T-helper 1 cell treated with Interleukin-12 subunit alpha and Interleukin-12 subunit beta and Interleukin-4 antibody, amounts not matched to agents 30 μg/mL and 1 μg/mL, for 36 hours (primary cell): ENCODE measurements around the gene XRCC5.

Source experiments
- H3K27ac Mint-ChIP-seq: one replicate; pipeline ENCODE4 v1.8.0; 2021; ENCODE audit warnings: mild to moderate bottlenecking, mixed read lengths
- H3K27me3 Mint-ChIP-seq: one replicate; pipeline ENCODE4 v1.8.0; 2021; ENCODE audit warnings: low read depth, mixed read lengths
- H3K36me3 Mint-ChIP-seq: one replicate; pipeline ENCODE4 v1.8.0; 2021; ENCODE audit warnings: low read depth, mixed read lengths
- H3K4me1 Mint-ChIP-seq: one replicate; pipeline ENCODE4 v1.8.0; 2021; ENCODE audit warnings: low read depth, mixed read lengths
- H3K4me3 Mint-ChIP-seq: one replicate; pipeline ENCODE4 v1.8.0; 2021; ENCODE audit warnings: mild to moderate bottlenecking, moderate library complexity, mixed read lengths
- H3K9me3 Mint-ChIP-seq: one replicate; pipeline ENCODE4 v1.8.0; 2021; ENCODE audit warnings: mixed read lengths

Gene XRCC5

GRCh38 chr2:216081012-216081411 is 28.1 kb upstream of the XRCC5 start:
- H3K4me1 Mint-ChIP-seq = peaks cover 43% of the 10 kb centered on the region
- peaks cover 7% of the 10 kb centered on the region for H3K36me3 Mint-ChIP-seq
- H3K27me3 Mint-ChIP-seq = no peaks in the 10 kb centered on the region
- H3K4me3 Mint-ChIP-seq = peak overlapping the region; percentile 92
- H3K27ac Mint-ChIP-seq = peak overlapping the region; percentile 79
- H3K9me3 Mint-ChIP-seq = no peaks in the 10 kb centered on the region

- Mint-ChIP-seq H3K4me1 (peaks cover 48% of the 10 kb centered on the region), H3K36me3 (peaks cover 8% of the 10 kb centered on the region), H3K27me3 (no peaks in the 10 kb centered on the region), H3K4me3 (peak within 1 kb of the TSS; percentile 92), H3K27ac (peak within 1 kb of the TSS; percentile 79), H3K9me3 (no peaks in the 10 kb centered on the region)
Observed at GRCh38 chr2:216081487-216082116, 27.5 kb upstream of the XRCC5 start, which contains the start of the genes PECR and TMEM169. TSS of gene PECR (minus strand) at chr2:216081809. CDS start at chr2:216081741, 68 bp downstream. TSS of gene TMEM169 (plus strand) at chr2:216081919. CDS start at chr2:216095964, 14,045 bp downstream.

GRCh38 chr2:216082117-216082711 is 26.9 kb upstream of the XRCC5 start:
- peak overlapping the region; percentile 79 for H3K27ac Mint-ChIP-seq
- H3K4me3 Mint-ChIP-seq = peak overlapping the region; percentile 92
- H3K36me3 Mint-ChIP-seq = peaks cover 12% of the 10 kb centered on the region
- no peaks in the 10 kb centered on the region for H3K9me3 Mint-ChIP-seq
- peaks cover 52% of the 10 kb centered on the region for H3K4me1 Mint-ChIP-seq
- no peaks in the 10 kb centered on the region for H3K27me3 Mint-ChIP-seq

- H3K27ac Mint-ChIP-seq = peak overlapping the region; percentile 74
- H3K36me3 Mint-ChIP-seq = peaks cover 12% of the 10 kb centered on the region
- H3K9me3 Mint-ChIP-seq = no peaks in the 10 kb centered on the region
- peak overlapping the region; percentile 92 for H3K4me3 Mint-ChIP-seq
- H3K27me3 Mint-ChIP-seq = no peaks in the 10 kb centered on the region
- peaks cover 52% of the 10 kb centered on the region for H3K4me1 Mint-ChIP-seq
Observed at GRCh38 chr2:216082805-216083204, 26.3 kb upstream of the XRCC5 start.

GRCh38 chr2:216083464-216084281 is 25.5 kb upstream of the XRCC5 start:
- peak overlapping the region; percentile 65 for H3K4me3 Mint-ChIP-seq

GRCh38 chr2:216084547-216084946 is 24.6 kb upstream of the XRCC5 start:
- Mint-ChIP-seq H3K4me1 (peaks cover 48% of the 10 kb centered on the region), H3K4me3 (peak overlapping the region; percentile 63), H3K27ac (peak overlapping the region; percentile 91)

More at GRCh38 chr2:216083464-216084281, 25.5 kb upstream of the XRCC5 start:
- Mint-ChIP-seq H3K9me3 (no peaks in the 10 kb centered on the region), H3K4me1 (peaks cover 50% of the 10 kb centered on the region), H3K36me3 (peaks cover 12% of the 10 kb centered on the region), H3K27me3 (no peaks in the 10 kb centered on the region), H3K27ac (peak overlapping the region; percentile 91)

DNA sequence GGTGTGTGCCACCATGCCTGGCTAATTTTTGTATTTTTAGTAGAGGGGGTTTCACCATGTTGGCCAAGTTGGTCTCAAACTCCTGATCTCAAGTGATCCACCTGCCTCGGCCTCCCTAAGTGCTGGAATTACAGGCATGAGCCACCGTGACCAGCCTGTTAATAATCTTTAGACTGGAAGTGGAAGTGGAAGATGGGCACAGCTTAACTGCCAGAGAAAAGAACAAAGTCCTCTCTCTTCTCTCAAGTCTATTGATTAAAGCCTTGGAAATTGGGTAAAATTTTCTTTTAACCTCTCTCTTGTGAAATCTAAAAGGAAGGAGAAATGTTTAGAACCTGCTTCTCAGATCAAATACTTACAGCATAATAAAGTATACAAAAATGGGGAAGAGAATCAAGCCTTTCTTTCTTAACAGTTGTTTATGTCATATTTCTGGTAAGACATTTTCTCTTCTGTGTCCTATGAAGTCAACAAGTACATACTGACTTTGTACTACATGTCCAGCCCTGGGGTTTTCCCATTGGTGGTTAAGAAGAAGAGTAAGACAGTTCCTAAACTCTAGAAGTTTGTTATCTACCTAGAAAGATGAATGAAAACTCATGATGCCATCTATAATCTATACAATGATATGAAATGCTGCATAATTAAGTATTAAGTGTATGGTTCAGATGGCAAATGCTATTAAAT is 22.8 kb upstream of the XRCC5 start:
- peak overlapping the region; percentile 66 for H3K27ac Mint-ChIP-seq
- peaks cover 5% of the 10 kb centered on the region for H3K9me3 Mint-ChIP-seq
- H3K36me3 Mint-ChIP-seq = peaks cover 13% of the 10 kb centered on the region
- H3K4me3 Mint-ChIP-seq = no peak overlapping the region
- peaks cover 53% of the 10 kb centered on the region for H3K4me1 Mint-ChIP-seq
- H3K27me3 Mint-ChIP-seq = no peaks in the 10 kb centered on the region

More at GRCh38 chr2:216084547-216084946, 24.6 kb upstream of the XRCC5 start:
- no peaks in the 10 kb centered on the region for H3K9me3 Mint-ChIP-seq
- peaks cover 13% of the 10 kb centered on the region for H3K36me3 Mint-ChIP-seq
- no peaks in the 10 kb centered on the region for H3K27me3 Mint-ChIP-seq

- H3K36me3 Mint-ChIP-seq = peaks cover 9% of the 10 kb centered on the region
- H3K4me1 Mint-ChIP-seq = peaks cover 21% of the 10 kb centered on the region
- peak overlapping the region; percentile 21 for H3K27ac Mint-ChIP-seq
- H3K9me3 Mint-ChIP-seq = peaks cover 5% of the 10 kb centered on the region
- H3K4me3 Mint-ChIP-seq = no peak overlapping the region
- no peaks in the 10 kb centered on the region for H3K27me3 Mint-ChIP-seq
Observed at GRCh38 chr2:216090369-216090786, 18.8 kb upstream of the XRCC5 start.

GRCh38 chr2:216092646-216093045 is 16.5 kb upstream of the XRCC5 start:
- Mint-ChIP-seq H3K27me3 (no peaks in the 10 kb centered on the region), H3K36me3 (peaks cover 4% of the 10 kb centered on the region), H3K4me1 (peaks cover 11% of the 10 kb centered on the region), H3K9me3 (peaks cover 5% of the 10 kb centered on the region), H3K4me3 (no peak overlapping the region), H3K27ac (no peak overlapping the region)

DNA sequence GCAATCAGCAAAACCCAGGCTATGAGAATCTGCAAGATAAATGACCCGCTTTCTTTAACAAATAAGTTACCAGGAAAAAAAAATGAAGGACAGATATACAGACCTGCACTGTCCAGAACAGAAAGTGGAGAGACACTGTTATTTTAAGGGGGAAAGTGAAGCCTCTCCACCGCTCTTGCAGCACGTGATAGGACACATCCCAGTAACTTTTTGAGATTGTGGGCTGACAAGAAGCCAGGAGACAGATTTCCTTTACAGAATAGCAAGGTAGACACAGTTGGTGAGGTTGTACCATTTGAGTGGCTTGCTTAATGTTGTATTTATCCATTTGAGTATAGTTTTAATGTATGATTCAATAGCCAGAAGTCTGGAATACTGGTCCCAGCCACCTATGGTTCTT is 14.4 kb upstream of the XRCC5 start:
- peaks cover 3% of the 10 kb centered on the region for H3K36me3 Mint-ChIP-seq
- no peak overlapping the region for H3K27ac Mint-ChIP-seq
- peaks cover 4% of the 10 kb centered on the region for H3K9me3 Mint-ChIP-seq
- H3K4me3 Mint-ChIP-seq = no peak overlapping the region
- peaks cover 10% of the 10 kb centered on the region for H3K4me1 Mint-ChIP-seq
- H3K27me3 Mint-ChIP-seq = no peaks in the 10 kb centered on the region

- H3K4me1 Mint-ChIP-seq = no peaks in the 10 kb centered on the region
- no peak overlapping the region for H3K27ac Mint-ChIP-seq
- no peak overlapping the region for H3K4me3 Mint-ChIP-seq
- no peaks in the 10 kb centered on the region for H3K27me3 Mint-ChIP-seq
- H3K9me3 Mint-ChIP-seq = no peaks in the 10 kb centered on the region
- H3K36me3 Mint-ChIP-seq = peaks cover 6% of the 10 kb centered on the region
Observed at GRCh38 chr2:216098421-216099334, 10.5 kb upstream of the XRCC5 start.

- no peak overlapping the region for H3K27ac Mint-ChIP-seq
- no peaks in the 10 kb centered on the region for H3K9me3 Mint-ChIP-seq
- H3K36me3 Mint-ChIP-seq = peaks cover 6% of the 10 kb centered on the region
- no peaks in the 10 kb centered on the region for H3K4me1 Mint-ChIP-seq
- no peaks in the 10 kb centered on the region for H3K27me3 Mint-ChIP-seq
- H3K4me3 Mint-ChIP-seq = no peak overlapping the region
Observed at GRCh38 chr2:216101109-216101508, 8.0 kb upstream of the XRCC5 start.

- no peak overlapping the region for H3K4me3 Mint-ChIP-seq
- no peaks in the 10 kb centered on the region for H3K4me1 Mint-ChIP-seq
- no peaks in the 10 kb centered on the region for H3K9me3 Mint-ChIP-seq
- no peak overlapping the region for H3K27ac Mint-ChIP-seq
- no peaks in the 10 kb centered on the region for H3K27me3 Mint-ChIP-seq
- peaks cover 6% of the 10 kb centered on the region for H3K36me3 Mint-ChIP-seq
Observed at GRCh38 chr2:216103213-216103612, 5.9 kb upstream of the XRCC5 start.
